HL-60/S4 (cell line): ENCODE measurements around the gene DYNLL2.
"Not testable (repeated sequence)": the region's sequence is repeated elsewhere in the genome, so short reads cannot be mapped to it uniquely, and the experiment has no call there.

ENCODE experiments used
- in situ Hi-C: fragments of 300-500 bp; cut with MboI; formaldehyde crosslinking; loops from 2 replicates; pipeline ENCODE4 v1.14.3; 2022; ENCODE audit warnings: low sequenced_read_pairs

Gene DYNLL2

DNA sequence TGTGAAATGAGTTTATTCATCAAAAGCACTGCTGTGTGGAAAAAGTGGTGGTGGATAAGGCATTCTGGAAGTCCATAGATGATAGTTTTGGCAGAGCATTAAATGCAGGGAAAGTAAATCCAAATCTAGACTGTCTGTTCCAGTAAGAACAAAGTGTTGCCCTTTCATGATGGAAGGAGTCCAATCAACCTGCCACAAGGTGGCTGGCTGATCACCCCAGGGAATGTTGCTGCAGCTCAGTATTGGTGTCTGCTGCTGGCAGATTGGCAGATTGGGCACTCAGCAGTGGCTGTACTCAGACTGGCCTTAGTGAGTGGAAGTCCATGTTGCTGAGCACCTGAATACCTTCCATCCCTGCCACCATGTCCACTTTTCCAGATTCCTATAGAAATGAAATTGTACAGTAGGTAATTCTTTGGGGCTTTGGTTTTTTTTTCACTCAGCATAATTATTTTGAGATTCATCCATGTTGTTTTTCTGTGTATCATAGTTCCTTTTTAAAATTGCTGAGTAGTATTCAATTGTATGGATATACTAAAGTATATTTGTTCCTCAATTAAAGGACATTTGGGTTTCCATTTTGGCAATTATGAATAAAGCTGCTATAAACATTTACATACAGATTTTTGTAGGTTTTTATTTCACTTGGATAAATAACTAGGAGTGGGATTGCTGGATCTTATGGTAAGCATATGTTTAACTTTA, 14.3 kb downstream of the DYNLL2 start:
- in situ Hi-C loops: loop anchor here (10.0 kb wide), 1 partner anchor 243 kb away; the partner anchor contains the start of gene MRPS23

GRCh38 chr17:58100506-58100905, 17.3 kb downstream of the DYNLL2 start:
- in situ Hi-C loops: loop anchor here (25.0 kb wide), 1 partner anchor 963 kb away; no protein-coding TSS in a partner anchor

- in situ Hi-C loops: loop anchor here (25.0 kb wide), 1 partner anchor 965 kb away; no protein-coding TSS in a partner anchor
Observed at GRCh38 chr17:58101898-58102297, 18.7 kb downstream of the DYNLL2 start.

- in situ Hi-C loops: loop anchor here (25.0 kb wide), 1 partner anchor 968 kb away; no protein-coding TSS in a partner anchor
Observed at GRCh38 chr17:58105093-58105492, 21.9 kb downstream of the DYNLL2 start.

DNA sequence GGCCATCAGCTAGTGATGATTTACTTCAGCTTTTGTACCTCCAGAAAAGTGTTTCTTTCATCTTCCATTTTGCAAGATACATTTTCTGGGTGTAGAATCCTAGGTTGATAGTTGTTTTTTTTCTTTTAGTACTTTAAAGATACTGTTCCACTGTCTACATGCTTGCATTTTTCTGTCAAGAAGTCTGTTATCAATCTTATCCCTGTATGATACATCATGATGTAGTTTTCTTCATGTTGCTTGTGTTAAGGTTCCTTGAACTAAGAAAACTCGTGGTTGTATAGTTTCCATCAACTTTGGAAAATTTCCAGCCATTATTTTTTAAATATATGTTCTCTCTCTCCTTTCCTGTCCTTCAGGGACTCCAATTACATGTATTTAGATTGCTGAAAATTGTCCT, 24.1 kb downstream of the DYNLL2 start:
- in situ Hi-C loops: loop anchor here (25.0 kb wide), 1 partner anchor 970 kb away; no protein-coding TSS in a partner anchor

GRCh38 chr17:58109197-58109596, 26.0 kb downstream of the DYNLL2 start:
- in situ Hi-C loops: loop anchor here (25.0 kb wide), 1 partner anchor 972 kb away; no protein-coding TSS in a partner anchor

DNA sequence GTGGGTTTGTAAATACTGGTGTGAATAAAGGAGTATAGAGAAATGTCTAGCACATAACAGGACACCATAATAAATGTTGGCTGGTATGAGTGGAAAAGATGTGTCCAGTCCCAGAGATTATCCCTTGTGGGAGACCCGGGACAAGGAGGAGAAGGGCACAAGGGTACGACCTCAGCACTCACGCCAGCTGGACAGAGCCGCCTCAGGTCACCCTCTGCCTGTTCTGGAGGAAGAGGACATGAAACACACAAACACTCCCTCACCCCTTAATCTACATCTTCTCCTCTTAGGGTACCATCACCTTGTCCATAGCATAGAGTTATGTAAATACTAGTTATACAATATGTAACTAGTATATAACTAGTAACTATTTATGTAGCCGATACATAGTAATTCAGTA, 26.8 kb downstream of the DYNLL2 start:
- in situ Hi-C loops: loop anchor here (25.0 kb wide), 1 partner anchor 973 kb away; no protein-coding TSS in a partner anchor

GRCh38 chr17:58111676-58112075, 28.5 kb downstream of the DYNLL2 start:
- in situ Hi-C loops: loop anchor here (25.0 kb wide), 1 partner anchor 974 kb away; no protein-coding TSS in a partner anchor

DNA sequence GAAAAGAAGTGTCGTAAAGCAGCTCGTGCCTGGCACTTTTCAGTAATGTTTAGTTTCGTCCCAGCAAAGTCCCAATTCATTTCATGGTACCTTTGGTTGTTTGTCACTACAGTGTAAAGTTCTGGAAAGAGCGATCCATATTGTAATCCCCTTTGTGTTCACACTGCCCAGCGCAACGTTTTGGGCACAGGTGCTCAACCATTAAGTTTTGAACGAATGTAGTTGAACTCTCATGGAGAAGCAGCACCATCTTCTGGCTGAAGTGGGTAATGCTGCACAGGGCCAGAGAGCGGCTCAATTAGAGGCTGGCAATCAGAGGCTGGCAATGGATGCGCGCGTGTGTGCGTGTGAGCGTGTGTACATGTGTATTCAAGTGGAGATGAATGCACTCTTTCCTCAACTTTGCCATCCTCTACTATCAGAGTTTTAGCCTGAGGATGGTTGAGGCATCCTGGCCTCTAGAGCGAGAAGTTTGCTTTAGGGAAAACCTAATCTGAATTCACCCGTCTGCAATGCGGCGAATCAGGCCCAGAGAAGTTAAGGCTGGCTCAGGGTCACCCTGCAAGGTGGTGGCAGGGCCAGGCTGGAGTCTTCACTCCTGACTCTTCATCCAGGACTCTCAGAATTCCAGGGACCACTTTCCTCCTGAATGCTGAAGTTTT, 29.9 kb downstream of the DYNLL2 start:
- in situ Hi-C loops: loop anchor here (25.0 kb wide), 1 partner anchor 976 kb away; no protein-coding TSS in a partner anchor

- in situ Hi-C loops: loop anchor here (25.0 kb wide), 1 partner anchor 977 kb away; no protein-coding TSS in a partner anchor
Observed at GRCh38 chr17:58113947-58114346, 30.7 kb downstream of the DYNLL2 start.

GRCh38 chr17:58117382-58117781, 34.2 kb downstream of the DYNLL2 start:
- in situ Hi-C loops: loop anchor here (25.0 kb wide), 1 partner anchor 980 kb away; no protein-coding TSS in a partner anchor

DNA sequence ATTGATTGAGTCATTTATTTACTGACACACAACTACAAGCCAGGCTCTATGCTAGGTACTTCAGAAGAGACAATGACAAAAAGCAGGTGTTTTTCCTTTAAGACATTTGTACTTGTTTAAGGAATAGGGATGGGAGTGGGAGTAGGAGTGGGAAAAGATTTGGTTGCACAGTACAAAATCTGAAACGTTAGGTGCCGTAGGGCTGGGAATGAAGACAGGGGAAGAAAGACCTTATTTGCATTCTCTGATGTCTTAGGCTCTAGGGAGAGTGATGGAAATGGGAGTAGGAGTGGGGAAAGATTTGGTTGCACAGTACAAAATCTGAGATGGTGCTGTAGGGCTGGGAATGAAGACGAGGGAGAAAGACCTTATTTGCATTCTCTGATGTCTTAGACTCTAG, 36.3 kb downstream of the DYNLL2 start:
- in situ Hi-C loops: loop anchor here (25.0 kb wide), 1 partner anchor 982 kb away; no protein-coding TSS in a partner anchor

DNA sequence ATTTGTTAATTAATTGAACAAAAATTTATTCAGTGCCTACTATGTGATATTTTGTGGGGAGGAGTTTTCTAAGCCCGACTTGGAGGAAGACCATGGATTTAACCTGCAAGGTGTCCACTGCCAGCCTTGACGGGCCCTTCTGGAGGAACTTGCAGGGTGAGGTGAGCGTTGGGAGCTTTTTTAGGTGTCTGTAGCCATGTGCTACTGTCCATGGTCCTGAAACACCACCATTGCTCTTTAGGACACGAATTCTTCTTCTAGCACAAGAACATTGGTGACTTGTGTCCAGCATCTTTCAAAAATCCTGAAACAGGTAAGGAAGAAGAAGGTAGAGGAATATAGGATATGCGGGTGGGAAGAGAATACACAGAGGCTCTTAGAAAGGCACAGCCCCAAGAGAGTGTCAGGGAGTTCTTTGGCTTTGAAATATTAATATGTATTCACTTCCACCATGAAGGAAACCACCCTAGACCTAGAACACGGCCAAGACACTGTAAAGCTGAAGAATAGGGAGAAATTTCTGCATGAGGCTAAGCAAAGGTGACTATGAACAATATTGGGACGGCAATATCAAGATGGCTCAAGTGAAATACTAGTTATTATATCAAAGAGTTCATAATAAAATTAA, 37.1 kb downstream of the DYNLL2 start:
- in situ Hi-C loops: loop anchor here (25.0 kb wide), 1 partner anchor 983 kb away; no protein-coding TSS in a partner anchor

- in situ Hi-C loops: loop anchor here (25.0 kb wide), 1 partner anchor 985 kb away; no protein-coding TSS in a partner anchor
Observed at GRCh38 chr17:58121925-58122324, 38.7 kb downstream of the DYNLL2 start.

- in situ Hi-C loops: no loop called here
Observed at GRCh38 chr17:58127846-58128245, 44.6 kb downstream of the DYNLL2 start.

GRCh38 chr17:58132697-58133096, 49.5 kb downstream of the DYNLL2 start:
- in situ Hi-C loops: not testable (repeated sequence)

- in situ Hi-C loops: no loop called here
Observed at GRCh38 chr17:58136669-58137279, 53.6 kb downstream of the DYNLL2 start.

DNA sequence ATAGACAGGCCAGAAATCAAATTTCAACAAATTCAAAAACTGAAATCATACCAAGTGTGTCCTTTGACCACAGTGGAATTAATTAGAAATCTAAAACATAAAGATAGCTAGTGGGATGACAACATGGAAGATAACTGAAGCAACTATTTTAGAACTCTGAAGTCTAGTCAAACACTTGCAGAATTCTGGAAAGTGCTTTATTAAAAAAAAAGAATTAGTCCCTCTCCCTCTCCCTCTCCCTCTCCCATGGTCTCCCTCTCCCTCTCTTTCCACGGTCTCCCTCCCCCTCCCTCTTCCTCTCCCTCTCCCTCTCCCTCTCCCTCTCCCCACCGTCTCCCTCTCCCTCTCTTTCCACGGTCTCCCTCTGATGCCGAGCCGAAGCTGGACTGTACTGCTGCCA, 58.3 kb downstream of the DYNLL2 start:
- in situ Hi-C loops: no loop called here

GRCh38 chr17:58143335-58143734, 60.1 kb downstream of the DYNLL2 start:
- in situ Hi-C loops: not testable (repeated sequence)

- in situ Hi-C loops: no loop called here
Observed at GRCh38 chr17:58144801-58145200, 61.6 kb downstream of the DYNLL2 start.
